A549 (cell line): Measurements from ENCODE around the gene MARCHF9. TPM values are rescaled to one million over a fixed set of nuclear protein-coding genes. Genes with fewer than 3 reads are reported as not detected.

Experiments
- ATAC-seq, 2 experiments: fragments of 200-7000 bp in 1 of 2; fragments of >200 bp in 1 of 2; cut with Nextera tagmentation in 1 of 2; cut with Tn5 transposase in 1 of 2; 3 replicates each; pipeline versions ENCODE4 v1.8.0 to v1.9.1; 2018 to 2020; ENCODE audit warnings: mild to moderate bottlenecking in 1 of 2, moderate library complexity in 1 of 2
- CTCF ChIA-PET: fragments of 300-600 bp; sonication (Branson Sonifier 250); formaldehyde crosslinking; extraction: SDS; loops from one replicate; lab custom pipeline; 2021; ENCODE audit warnings: antibody characterized with exemption, inconsistent platforms; lab: Yijun Ruan, JAX
- POLR2A ChIA-PET: fragments of 350-600 bp; formaldehyde crosslinking; extraction: SDS; loops from one replicate; lab custom pipeline; 2021; ENCODE audit warnings: antibody characterized with exemption, inconsistent platforms; lab: Yijun Ruan, JAX
- DNase-seq, 2 experiments: peaks; one replicate each; pipeline versions ENCODE4 v3.0.0 to v3.0.0-alpha.2; 2011 to 2016; ENCODE audit warnings: low read depth in 1 of 2, low spot score in 1 of 2
- FAIRE-seq: peaks from 2 replicates; lab custom pipeline; 2011; peaks lifted over from hg19 to GRCh38; lab: Jason Lieb, UNC
- H3K27ac ChIP-seq, 2 experiments: fragments of >200 bp; sonication (Bioruptor Twin); formaldehyde crosslinking; 3 replicates each; pipeline ENCODE4 v1.5.1; 2016 to 2017
- H3K4me1 ChIP-seq: fragments of >200 bp; sonication (Bioruptor Twin); formaldehyde crosslinking; 3 replicates; pipeline ENCODE4 v1.6.1; 2016
- H3K4me2 ChIP-seq: fragments of >200 bp; sonication (Bioruptor Twin); formaldehyde crosslinking; 3 replicates; pipeline ENCODE4 v1.6.1; 2016
- H3K4me3 ChIP-seq: fragments of >200 bp; sonication (Bioruptor Twin); formaldehyde crosslinking; 3 replicates; pipeline ENCODE4 v1.5.1; 2016
- H3K9me3 ChIP-seq: fragments of >200 bp; sonication (Bioruptor Twin); formaldehyde crosslinking; 3 replicates; pipeline ENCODE4 v1.6.1; 2016
- BHLHE40 ChIP-seq: IDR thresholded peaks from 2 replicates; pipeline ENCODE4 v1.6.1; 2012; ENCODE audit warnings: low read depth, low read length, inconsistent platforms
- CBX8 ChIP-seq: fragments of 200-600 bp; sonication (generic); IDR thresholded peaks from 2 replicates; pipeline ENCODE4 v1.6.1; 2016
- CHD2 ChIP-seq: fragments of 150-350 bp; IDR thresholded peaks from 2 replicates; pipeline ENCODE4 v1.6.1; 2014; ENCODE audit warnings: low read length; ENCODE audit not compliant: partially characterized antibody
- CHD4 ChIP-seq: fragments of 200-600 bp; sonication (generic); IDR thresholded peaks from 2 replicates; pipeline ENCODE4 v1.6.1; 2016; ENCODE audit warnings: antibody characterized with exemption, mild to moderate bottlenecking, borderline replicate concordance
- EHF ChIP-seq: fragments of 250-450 bp; sonication (Bioruptor Pico); IDR thresholded peaks from 2 replicates; pipeline ENCODE4 v1.5.0; 2020; ENCODE audit warnings: mild to moderate bottlenecking
- FOSB ChIP-seq: fragments of 250-450 bp; sonication (Bioruptor Pico); IDR thresholded peaks from 2 replicates; pipeline ENCODE4 v1.5.0; 2020; ENCODE audit warnings: mild to moderate bottlenecking, moderate library complexity
- HOXB13 ChIP-seq: fragments of 250-450 bp; sonication (Bioruptor Pico); IDR thresholded peaks from 2 replicates; pipeline ENCODE4 v1.5.0; 2020; ENCODE audit warnings: low read depth, mild to moderate bottlenecking, moderate library complexity
- JUN ChIP-seq, 2 experiments: fragments of >200 bp; sonication (Bioruptor Twin); formaldehyde crosslinking; IDR thresholded peaks; 2 replicates in 1 of 2; 3 replicates in 1 of 2; pipeline ENCODE4 v1.6.1; 2016 to 2017
- JUNB ChIP-seq: fragments of >200 bp; sonication (Bioruptor Twin); formaldehyde crosslinking; IDR thresholded peaks from 2 replicates; pipeline ENCODE4 v1.6.1; 2016
- KDM1A ChIP-seq: fragments of 200-600 bp; sonication (generic); IDR thresholded peaks from 2 replicates; pipeline ENCODE4 v1.6.1; 2016; ENCODE audit warnings: low read depth, mild to moderate bottlenecking
- KDM5A ChIP-seq: fragments of 200-600 bp; sonication (generic); IDR thresholded peaks from 2 replicates; pipeline ENCODE4 v1.6.1; 2016; ENCODE audit warnings: antibody characterized with exemption, mild to moderate bottlenecking
- NFE2L2 ChIP-seq: fragments of 150-350 bp; conservative IDR thresholded peaks from 2 replicates; pipeline ENCODE4 v1.6.1; 2014; ENCODE audit warnings: low read length
- NR3C1 ChIP-seq: fragments of >200 bp; sonication (Bioruptor Twin); formaldehyde crosslinking; IDR thresholded peaks from 3 replicates; pipeline ENCODE4 v1.6.1; 2017
- RAD21 ChIP-seq, 2 experiments: fragments of >200 bp in 1 of 2; sonication (Bioruptor Twin) in 1 of 2; formaldehyde crosslinking in 1 of 2; IDR thresholded peaks in 1 of 2; conservative IDR thresholded peaks in 1 of 2; 2 replicates in 1 of 2; 3 replicates in 1 of 2; pipeline ENCODE4 v1.6.1; 2012 to 2018; ENCODE audit warnings: inconsistent platforms in 1 of 2
- RCOR1 ChIP-seq: fragments of 150-350 bp; IDR thresholded peaks from 2 replicates; pipeline ENCODE4 v1.6.1; 2014; ENCODE audit warnings: antibody characterized with exemption, low read length, low read depth
- RNF2 ChIP-seq: fragments of 200-600 bp; sonication (generic); IDR thresholded peaks from 2 replicates; pipeline ENCODE4 v1.6.1; 2016; ENCODE audit warnings: low read depth, mild to moderate bottlenecking, antibody characterized with exemption, moderate library complexity, borderline replicate concordance
- SREBF2 ChIP-seq: fragments of 450-650 bp; IDR thresholded peaks from 2 replicates; pipeline ENCODE4 v1.6.1; 2014; ENCODE audit warnings: mild to moderate bottlenecking, moderate library complexity
- ZC3H11A ChIP-seq: fragments of 450-650 bp; IDR thresholded peaks from 2 replicates; pipeline ENCODE4 v1.6.1; 2014; ENCODE audit warnings: antibody characterized with exemption, mild to moderate bottlenecking
- ZFP36 ChIP-seq: fragments of 450-650 bp; IDR thresholded peaks from 2 replicates; pipeline ENCODE4 v1.6.1; 2014; ENCODE audit warnings: borderline replicate concordance; ENCODE audit not compliant: partially characterized antibody
- WGBS: methylation state at CpG from one replicate; pipeline ENCODE4 v1.1.6; 2017; ENCODE audit errors: missing lambda C conversion rate; 5-methylcytosine and 5-hydroxymethylcytosine counted together
- polyA plus RNA-seq, 4 experiments: library from polyadenylated mRNA; depleted of rRNA in 3 of 4; stranded (reverse); fragments of >200 nt; fragmentation: RNase III in 1 of 4; extraction: RNeasy Plus Mini Kit Qiagen cat#74134 plus additional on column Dnase treatment in 1 of 4; gene quantifications; 2 replicates in 3 of 4; 3 replicates in 1 of 4; pipeline ENCODE4 v1.2.3, GENCODE V29; 2011 to 2017
- TF ChIP-seq, protein P1 (sequence below): fragments of 250-450 bp; sonication (Bioruptor Pico); IDR thresholded peaks from 2 replicates; pipeline ENCODE4 v1.5.0; 2020; ENCODE audit warnings: low read depth, mild to moderate bottlenecking, moderate library complexity
- TF ChIP-seq, protein P2 (sequence below): fragments of >200 bp; sonication (Bioruptor Twin); formaldehyde crosslinking; IDR thresholded peaks from 3 replicates; pipeline ENCODE4 v1.6.1; 2016
- TF ChIP-seq, protein P3 (sequence below): IDR thresholded peaks from 2 replicates; pipeline ENCODE4 v1.6.1; 2012; ENCODE audit warnings: low read depth, borderline replicate concordance
- TF ChIP-seq, protein P4 (sequence below): fragments of 200-600 bp; sonication (generic); IDR thresholded peaks from 2 replicates; pipeline ENCODE4 v1.6.1; 2016; ENCODE audit warnings: antibody characterized with exemption, mild to moderate bottlenecking, moderate library complexity
- TF ChIP-seq, protein P5 (sequence below): IDR thresholded peaks from 2 replicates; pipeline ENCODE4 v1.6.1; 2012

The MARCHF9 gene
- polyA plus RNA-seq, 2 of the 4 experiments (the other 2 are of a cell fraction) = 6.8 to 7.2 TPM

DNA sequence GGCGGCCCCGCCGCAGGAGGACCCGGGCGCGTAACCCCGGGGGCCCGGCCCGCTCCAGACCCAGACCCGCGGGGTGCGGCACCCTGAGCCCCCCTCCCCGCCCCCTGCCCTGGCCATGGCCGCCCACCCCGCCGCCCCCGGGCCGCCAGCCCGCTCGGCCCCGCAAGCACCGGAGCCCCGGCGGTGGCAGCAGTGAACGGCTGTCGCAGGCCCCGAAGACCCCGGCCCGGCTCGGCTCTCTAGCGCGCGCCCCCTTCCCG, 221 bp downstream of the MARCHF9 start:
- ATAC-seq (no peak), FAIRE-seq (no peak), DNase-seq (no peak)
- Histone ChIP-seq H3K4me3 (peak overlapping the region; percentile 77), H3K4me1 (peaks cover 34% of the 10 kb centered on the region), H3K4me2 (peak overlapping the region; percentile 99), H3K27ac (peak overlapping the region; percentile 71 to 94), H3K9me3 (no peaks in the 10 kb centered on the region)
- CTCF ChIA-PET = interaction anchor here (1.2 to 4.1 kb wide), 4 partner anchors 8 to 162 kb away, joined by 3 to 117 read pairs (median 15); partner anchors contain the start of gene CYP27B1
- POLR2A ChIA-PET = no interaction called here
- 4% methylated on average over 5 of the region's 34 CpGs for WGBS
- TF ChIP-seq, protein P1, sequence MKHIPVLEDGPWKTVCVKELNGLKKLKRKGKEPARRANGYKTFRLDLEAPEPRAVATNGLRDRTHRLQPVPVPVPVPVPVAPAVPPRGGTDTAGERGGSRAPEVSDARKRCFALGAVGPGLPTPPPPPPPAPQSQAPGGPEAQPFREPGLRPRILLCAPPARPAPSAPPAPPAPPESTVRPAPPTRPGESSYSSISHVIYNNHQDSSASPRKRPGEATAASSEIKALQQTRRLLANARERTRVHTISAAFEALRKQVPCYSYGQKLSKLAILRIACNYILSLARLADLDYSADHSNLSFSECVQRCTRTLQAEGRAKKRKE (CRISPR knock-in tag) = no peak
- TF ChIP-seq KDM1A (no peak), HOXB13 (CRISPR knock-in tag) (no peak), CBX8 (no peak), JUNB (no peak), NFE2L2 (no peak), SREBF2 (no peak), ZC3H11A (no peak), ZFP36 (no peak), FOSB (no peak), CHD4 (no peak), RNF2 (no peak), JUN (IDR thresholded peaks at IDR 0.05) (no peak), KDM5A (no peak), RCOR1 (no peak), CHD2 (no peak), NR3C1 (no peak)
- TF ChIP-seq, protein P2, sequence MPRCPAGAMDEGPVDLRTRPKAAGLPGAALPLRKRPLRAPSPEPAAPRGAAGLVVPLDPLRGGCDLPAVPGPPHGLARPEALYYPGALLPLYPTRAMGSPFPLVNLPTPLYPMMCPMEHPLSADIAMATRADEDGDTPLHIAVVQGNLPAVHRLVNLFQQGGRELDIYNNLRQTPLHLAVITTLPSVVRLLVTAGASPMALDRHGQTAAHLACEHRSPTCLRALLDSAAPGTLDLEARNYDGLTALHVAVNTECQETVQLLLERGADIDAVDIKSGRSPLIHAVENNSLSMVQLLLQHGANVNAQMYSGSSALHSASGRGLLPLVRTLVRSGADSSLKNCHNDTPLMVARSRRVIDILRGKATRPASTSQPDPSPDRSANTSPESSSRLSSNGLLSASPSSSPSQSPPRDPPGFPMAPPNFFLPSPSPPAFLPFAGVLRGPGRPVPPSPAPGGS = no peak
- TF ChIP-seq, protein P3, sequence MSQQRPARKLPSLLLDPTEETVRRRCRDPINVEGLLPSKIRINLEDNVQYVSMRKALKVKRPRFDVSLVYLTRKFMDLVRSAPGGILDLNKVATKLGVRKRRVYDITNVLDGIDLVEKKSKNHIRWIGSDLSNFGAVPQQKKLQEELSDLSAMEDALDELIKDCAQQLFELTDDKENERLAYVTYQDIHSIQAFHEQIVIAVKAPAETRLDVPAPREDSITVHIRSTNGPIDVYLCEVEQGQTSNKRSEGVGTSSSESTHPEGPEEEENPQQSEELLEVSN = no peak
- TF ChIP-seq, protein P4, sequence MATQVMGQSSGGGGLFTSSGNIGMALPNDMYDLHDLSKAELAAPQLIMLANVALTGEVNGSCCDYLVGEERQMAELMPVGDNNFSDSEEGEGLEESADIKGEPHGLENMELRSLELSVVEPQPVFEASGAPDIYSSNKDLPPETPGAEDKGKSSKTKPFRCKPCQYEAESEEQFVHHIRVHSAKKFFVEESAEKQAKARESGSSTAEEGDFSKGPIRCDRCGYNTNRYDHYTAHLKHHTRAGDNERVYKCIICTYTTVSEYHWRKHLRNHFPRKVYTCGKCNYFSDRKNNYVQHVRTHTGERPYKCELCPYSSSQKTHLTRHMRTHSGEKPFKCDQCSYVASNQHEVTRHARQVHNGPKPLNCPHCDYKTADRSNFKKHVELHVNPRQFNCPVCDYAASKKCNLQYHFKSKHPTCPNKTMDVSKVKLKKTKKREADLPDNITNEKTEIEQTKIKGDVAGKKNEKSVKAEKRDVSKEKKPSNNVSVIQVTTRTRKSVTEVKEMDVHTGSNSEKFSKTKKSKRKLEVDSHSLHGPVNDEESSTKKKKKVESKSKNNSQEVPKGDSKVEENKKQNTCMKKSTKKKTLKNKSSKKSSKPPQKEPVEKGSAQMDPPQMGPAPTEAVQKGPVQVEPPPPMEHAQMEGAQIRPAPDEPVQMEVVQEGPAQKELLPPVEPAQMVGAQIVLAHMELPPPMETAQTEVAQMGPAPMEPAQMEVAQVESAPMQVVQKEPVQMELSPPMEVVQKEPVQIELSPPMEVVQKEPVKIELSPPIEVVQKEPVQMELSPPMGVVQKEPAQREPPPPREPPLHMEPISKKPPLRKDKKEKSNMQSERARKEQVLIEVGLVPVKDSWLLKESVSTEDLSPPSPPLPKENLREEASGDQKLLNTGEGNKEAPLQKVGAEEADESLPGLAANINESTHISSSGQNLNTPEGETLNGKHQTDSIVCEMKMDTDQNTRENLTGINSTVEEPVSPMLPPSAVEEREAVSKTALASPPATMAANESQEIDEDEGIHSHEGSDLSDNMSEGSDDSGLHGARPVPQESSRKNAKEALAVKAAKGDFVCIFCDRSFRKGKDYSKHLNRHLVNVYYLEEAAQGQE = no peak

DNA sequence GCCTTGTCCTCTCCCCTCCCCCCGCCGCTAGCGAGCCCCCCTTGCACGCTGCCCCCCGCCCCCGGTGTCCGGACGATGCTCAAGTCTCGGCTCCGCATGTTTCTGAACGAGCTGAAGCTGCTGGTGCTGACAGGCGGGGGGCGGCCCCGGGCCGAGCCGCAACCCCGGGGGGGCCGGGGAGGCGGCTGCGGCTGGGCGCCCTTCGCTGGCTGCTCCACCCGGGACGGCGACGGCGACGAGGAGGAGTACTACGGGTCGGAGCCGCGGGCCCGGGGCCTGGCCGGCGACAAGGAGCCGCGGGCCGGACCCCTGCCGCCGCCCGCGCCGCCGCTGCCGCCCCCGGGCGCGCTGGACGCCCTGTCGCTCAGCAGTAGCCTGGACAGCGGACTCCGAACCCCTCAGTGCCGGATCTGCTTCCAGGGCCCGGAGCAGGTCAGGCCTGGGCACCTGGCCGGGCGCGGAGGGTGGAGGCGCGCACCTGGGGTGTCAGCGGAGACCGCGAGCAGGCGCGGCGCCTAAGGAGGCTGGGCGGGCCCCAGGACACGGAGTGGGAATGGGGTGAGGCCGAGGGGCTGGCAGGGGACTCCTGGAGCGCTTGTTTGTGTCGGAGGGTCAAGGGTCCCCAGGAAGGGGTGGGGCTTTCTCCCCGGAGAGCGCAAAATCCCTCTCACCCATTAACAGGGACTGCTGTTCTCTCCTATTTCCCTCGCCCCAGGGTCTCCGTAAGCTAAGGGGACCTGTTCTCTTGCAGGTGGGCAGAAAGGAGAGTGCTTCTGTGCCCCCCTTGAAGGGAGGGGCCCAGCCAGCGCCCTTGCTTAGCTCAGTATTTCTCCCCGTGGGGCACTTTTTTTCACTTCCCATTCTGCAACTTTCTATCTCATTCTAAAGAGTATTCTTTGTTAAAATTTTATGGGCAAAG, 810 bp downstream of the MARCHF9 start:
- ATAC-seq = peak in 1 of 2 experiments; percentile 0; a peak in 2 of 6 replicates

More for the DNA sequence above, 810 bp downstream of the MARCHF9 start:
- H3K27ac ChIP-seq = peak overlapping the region; percentile 71 to 94
- ChIA-PET POLR2A (interaction anchor here (0.9 kb wide), 1 partner anchor 140 kb away, joined by 3 read pairs; no protein-coding TSS in a partner anchor), CTCF (interaction anchor here (0.8 to 4.1 kb wide), 26 partner anchors 9 to 172 kb away, joined by 3 to 117 read pairs (median 6); partner anchors contain the start of genes CYP27B1, PIP4K2C, TSFM and TSPAN31)
- H3K4me3 ChIP-seq = peak overlapping the region; percentile 77
- FAIRE-seq = no peak
- 4% methylated on average over 23 of the region's 76 CpGs for WGBS
- no peaks in the 10 kb centered on the region for H3K9me3 ChIP-seq
- TF ChIP-seq CHD4 (no peak), JUNB (no peak), BHLHE40 (no peak), EHF (CRISPR knock-in tag) (no peak), RAD21 (conservative IDR thresholded peaks at IDR 0.05 in 1 of 2, IDR thresholded peaks at IDR 0.05 in 1 of 2) (no peak), NR3C1 (no peak)
- TF ChIP-seq, protein P5, sequence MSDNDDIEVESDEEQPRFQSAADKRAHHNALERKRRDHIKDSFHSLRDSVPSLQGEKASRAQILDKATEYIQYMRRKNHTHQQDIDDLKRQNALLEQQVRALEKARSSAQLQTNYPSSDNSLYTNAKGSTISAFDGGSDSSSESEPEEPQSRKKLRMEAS = 0 out of 2 replicates have a peak, but pooled peaks have one; percentile 30
- peaks cover 32% of the 10 kb centered on the region for H3K4me1 ChIP-seq
- DNase-seq = no peak
- H3K4me2 ChIP-seq = peak overlapping the region; percentile 99
